Stimulated activated CD4-positive, alpha-beta T cell treated with anti-CD3 and anti-CD28 coated beads, Interleukin-15, amount 100 ng/mL, for 24 hours (primary cell): Measurements from ENCODE around the gene E2F1.

Source experiments
- DNase-seq: peaks from one replicate; pipeline ENCODE4 v3.0.0-alpha.2; 2020

Gene E2F1

GRCh38 chr20:33686100-33686983, at the start of gene E2F1:
Gene E2F1, minus strand, starts transcription at chr20:33686385. Its CDS starts 121 bp downstream, at chr20:33686264.
- DNase-seq: peak; percentile 98

- no peak for DNase-seq
These were observed 47.7 kb upstream of the E2F1 start for GRCh38 chr20:33733654-33734576.

GRCh38 chr20:33732166-33732970, 46.2 kb upstream of the E2F1 start:
- DNase-seq: peak; percentile 85

- peak; percentile 92 for DNase-seq
These were observed 45.5 kb upstream of the E2F1 start, which contains the start of gene ZNF341 for GRCh38 chr20:33731693-33732165. Gene ZNF341, plus strand, starts transcription at chr20:33731996. Its CDS starts 26 bp downstream, at chr20:33732022.

- no peak for DNase-seq
These were observed 44.9 kb upstream of the E2F1 start for GRCh38 chr20:33730946-33731692.

GRCh38 chr20:33729101-33729500, 42.9 kb upstream of the E2F1 start:
- DNase-seq: no peak

GRCh38 chr20:33728463-33728862, 42.3 kb upstream of the E2F1 start:
- no peak for DNase-seq

GRCh38 chr20:33727806-33728205, 41.6 kb upstream of the E2F1 start:
- DNase-seq: no peak

- no peak for DNase-seq
These were observed 40.9 kb upstream of the E2F1 start for GRCh38 chr20:33727115-33727479.

GRCh38 chr20:33725607-33726264, 39.6 kb upstream of the E2F1 start:
- DNase-seq: no peak

- DNase-seq: no peak
These were observed 38.4 kb upstream of the E2F1 start for GRCh38 chr20:33724439-33725094.

- DNase-seq: no peak
These were observed 35.4 kb upstream of the E2F1 start for GRCh38 chr20:33721391-33722140.

GRCh38 chr20:33719989-33720709, 34.0 kb upstream of the E2F1 start, which contains the start of gene PXMP4:
Gene PXMP4, minus strand, starts transcription at chr20:33720310. Its CDS starts 103 bp downstream, at chr20:33720207.
- DNase-seq: peak; percentile 90

GRCh38 chr20:33719277-33719988, 33.2 kb upstream of the E2F1 start:
- no peak for DNase-seq

- no peak for DNase-seq
These were observed 30.3 kb upstream of the E2F1 start for GRCh38 chr20:33716498-33716897.

- no peak for DNase-seq
These were observed 27.7 kb upstream of the E2F1 start for GRCh38 chr20:33713865-33714367.

- no peak for DNase-seq
These were observed 25.2 kb upstream of the E2F1 start for GRCh38 chr20:33711446-33711738.

GRCh38 chr20:33710681-33711445, 24.7 kb upstream of the E2F1 start:
- no peak for DNase-seq
